GM13977 (cell line): ENCODE data around the gene CADPS.

Experiments
- DNase-seq: peaks from one replicate; pipeline ENCODE4 v3.0.0; 2012; ENCODE audit warnings: low spot score
- CTCF ChIP-seq: IDR thresholded peaks from 2 replicates; pipeline ENCODE4 v1.5.1; 2012; ENCODE audit warnings: mild to moderate bottlenecking, control low read depth; ENCODE audit not compliant: insufficient read depth; ENCODE audit errors: extremely low read depth, missing control alignments
- in situ Hi-C: fragments of 300-500 bp; cut with MboI; formaldehyde crosslinking; loops from one replicate; pipeline ENCODE4 v1.12.0; 2022; ENCODE audit warnings: low sequenced_read_pairs, low pct_unique_long_range_greater_than_20kb, mixed read lengths, inconsistent platforms; ENCODE audit not compliant: unreplicated experiment

CADPS gene

GRCh38 chr3:62365391-62366125 lies 509.7 kb downstream of the CADPS start:
- in situ Hi-C loops: no loop called here
- TF ChIP-seq CTCF: no peak
- DNase-seq: no peak

- DNase-seq: no peak
- in situ Hi-C loops: no loop called here
- no peak for TF ChIP-seq CTCF
These were observed 511.0 kb downstream of the CADPS start for GRCh38 chr3:62364191-62364590.

- in situ Hi-C loops: no loop called here
- DNase-seq: no peak
- TF ChIP-seq CTCF: no peak
These were observed 511.9 kb downstream of the CADPS start for GRCh38 chr3:62363275-62363674.

GRCh38 chr3:62361824-62362223 lies 513.4 kb downstream of the CADPS start:
- no peak for TF ChIP-seq CTCF
- DNase-seq: no peak
- in situ Hi-C loops: no loop called here

- no peak for DNase-seq
- TF ChIP-seq CTCF: no peak
- in situ Hi-C loops: no loop called here
These were observed 514.0 kb downstream of the CADPS start for GRCh38 chr3:62361261-62361660.

- in situ Hi-C loops: no loop called here
- DNase-seq: no peak
- no peak for TF ChIP-seq CTCF
These were observed 515.7 kb downstream of the CADPS start for GRCh38 chr3:62359531-62359930.
